ENCODE data around the gene IGSF21. TPM values are rescaled to one million over a fixed set of nuclear protein-coding genes. Genes with fewer than 3 reads are reported as not detected.

Gene IGSF21
- total RNA-seq, 1 experiment from 2014 or later = 30.5 TPM

- CTCF ChIA-PET = interaction anchor here (0.8 to 1.4 kb wide), 9 partner anchors 18 to 495 kb away, joined by 3 to 6 read pairs (median 3); no protein-coding TSS in a partner anchor
- TF ChIP-seq, protein P1, sequence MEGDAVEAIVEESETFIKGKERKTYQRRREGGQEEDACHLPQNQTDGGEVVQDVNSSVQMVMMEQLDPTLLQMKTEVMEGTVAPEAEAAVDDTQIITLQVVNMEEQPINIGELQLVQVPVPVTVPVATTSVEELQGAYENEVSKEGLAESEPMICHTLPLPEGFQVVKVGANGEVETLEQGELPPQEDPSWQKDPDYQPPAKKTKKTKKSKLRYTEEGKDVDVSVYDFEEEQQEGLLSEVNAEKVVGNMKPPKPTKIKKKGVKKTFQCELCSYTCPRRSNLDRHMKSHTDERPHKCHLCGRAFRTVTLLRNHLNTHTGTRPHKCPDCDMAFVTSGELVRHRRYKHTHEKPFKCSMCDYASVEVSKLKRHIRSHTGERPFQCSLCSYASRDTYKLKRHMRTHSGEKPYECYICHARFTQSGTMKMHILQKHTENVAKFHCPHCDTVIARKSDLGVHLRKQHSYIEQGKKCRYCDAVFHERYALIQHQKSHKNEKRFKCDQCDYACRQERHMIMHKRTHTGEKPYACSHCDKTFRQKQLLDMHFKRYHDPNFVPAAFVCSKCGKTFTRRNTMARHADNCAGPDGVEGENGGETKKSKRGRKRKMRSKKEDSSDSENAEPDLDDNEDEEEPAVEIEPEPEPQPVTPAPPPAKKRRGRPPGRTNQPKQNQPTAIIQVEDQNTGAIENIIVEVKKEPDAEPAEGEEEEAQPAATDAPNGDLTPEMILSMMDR (IDR thresholded peaks at IDR 0.05) = no peak
- no peak for TF ChIP-seq ZNF423 (CRISPR knock-in tag; IDR thresholded peaks at IDR 0.05)
- TF ChIP-seq SOX15 (CRISPR knock-in tag; IDR thresholded peaks at IDR 0.05) = no peak
- POLR2A ChIA-PET = interaction anchor here (0.6 kb wide), 1 partner anchor 130 kb away, joined by 6 read pairs; no protein-coding TSS in a partner anchor
- DNase-seq (ENCODE audit: low spot score) (no peak), ATAC-seq (no peak)
- peaks cover 38% of the 10 kb centered on the region for H3K27me3 Mint-ChIP-seq (ENCODE audit: low read depth)
- H3K4me3 Mint-ChIP-seq = no peak overlapping the region
- peaks cover 18% of the 10 kb centered on the region for H3K4me1 Mint-ChIP-seq
- H3K9me3 Mint-ChIP-seq = peaks cover 9% of the 10 kb centered on the region
- H3K27ac Mint-ChIP-seq = no peak overlapping the region
- peaks cover 15% of the 10 kb centered on the region for H3K36me3 Mint-ChIP-seq
These were observed 212.5 kb downstream of the IGSF21 start for GRCh38 chr1:18320051-18320450.

DNA sequence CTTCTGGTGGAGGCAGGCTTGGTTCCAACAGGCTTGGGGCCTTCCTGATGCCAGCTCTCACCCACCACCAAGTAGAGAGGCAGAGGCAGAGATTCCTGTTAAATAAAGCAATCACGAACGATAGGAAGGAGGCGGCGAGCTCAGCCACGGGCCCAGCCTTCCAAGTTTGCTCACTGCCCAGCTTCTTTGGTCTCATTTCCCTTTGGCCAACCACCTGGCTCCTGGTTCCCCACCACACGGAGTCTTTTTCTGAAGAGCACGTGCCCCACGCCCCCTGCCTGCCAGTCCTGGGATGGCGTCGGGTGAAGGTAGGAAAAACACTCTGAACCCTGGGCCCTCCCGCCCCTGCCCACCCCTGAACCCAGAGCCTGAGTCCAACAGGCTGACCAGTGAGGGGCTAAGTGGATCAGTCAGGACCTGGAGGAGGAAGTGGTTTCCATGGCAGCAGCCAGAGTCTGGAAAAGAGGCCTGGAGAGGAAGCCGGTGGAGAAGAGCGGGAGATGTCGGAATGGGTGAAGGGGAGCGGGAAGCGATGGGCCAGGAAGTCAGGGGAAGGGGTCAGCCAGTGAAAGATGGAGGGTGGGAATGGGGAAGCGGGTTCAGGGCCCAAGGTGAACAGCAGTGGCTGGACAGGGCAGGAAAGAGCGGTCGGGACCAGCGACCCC lies 214.9 kb downstream of the IGSF21 start:
- H3K27ac Mint-ChIP-seq = no peak overlapping the region
- ChIA-PET CTCF (interaction anchor here (0.5 to 5.3 kb wide), 27 partner anchors 9 to 461 kb away, joined by 3 to 48 read pairs (median 4); no protein-coding TSS in a partner anchor), POLR2A (interaction anchor here (0.6 kb wide), 1 partner anchor 374 kb away, joined by 6 read pairs; no protein-coding TSS in a partner anchor)
- peaks cover 9% of the 10 kb centered on the region for H3K9me3 Mint-ChIP-seq
- H3K27me3 Mint-ChIP-seq (ENCODE audit: low read depth) = peaks cover 38% of the 10 kb centered on the region
- H3K36me3 Mint-ChIP-seq = peaks cover 15% of the 10 kb centered on the region
- no peak overlapping the region for H3K4me3 Mint-ChIP-seq
- peak; percentile 67 for ATAC-seq
- peak; percentile 66 for DNase-seq (ENCODE audit: low spot score)
- peaks cover 29% of the 10 kb centered on the region for H3K4me1 Mint-ChIP-seq
- no peak for TF ChIP-seq CREM (CRISPR knock-in tag; IDR thresholded peaks at IDR 0.05)
- no peak for TF ChIP-seq TCF7 (CRISPR knock-in tag; IDR thresholded peaks at IDR 0.05; ENCODE audit: low read depth)
- TF ChIP-seq, protein P2, sequence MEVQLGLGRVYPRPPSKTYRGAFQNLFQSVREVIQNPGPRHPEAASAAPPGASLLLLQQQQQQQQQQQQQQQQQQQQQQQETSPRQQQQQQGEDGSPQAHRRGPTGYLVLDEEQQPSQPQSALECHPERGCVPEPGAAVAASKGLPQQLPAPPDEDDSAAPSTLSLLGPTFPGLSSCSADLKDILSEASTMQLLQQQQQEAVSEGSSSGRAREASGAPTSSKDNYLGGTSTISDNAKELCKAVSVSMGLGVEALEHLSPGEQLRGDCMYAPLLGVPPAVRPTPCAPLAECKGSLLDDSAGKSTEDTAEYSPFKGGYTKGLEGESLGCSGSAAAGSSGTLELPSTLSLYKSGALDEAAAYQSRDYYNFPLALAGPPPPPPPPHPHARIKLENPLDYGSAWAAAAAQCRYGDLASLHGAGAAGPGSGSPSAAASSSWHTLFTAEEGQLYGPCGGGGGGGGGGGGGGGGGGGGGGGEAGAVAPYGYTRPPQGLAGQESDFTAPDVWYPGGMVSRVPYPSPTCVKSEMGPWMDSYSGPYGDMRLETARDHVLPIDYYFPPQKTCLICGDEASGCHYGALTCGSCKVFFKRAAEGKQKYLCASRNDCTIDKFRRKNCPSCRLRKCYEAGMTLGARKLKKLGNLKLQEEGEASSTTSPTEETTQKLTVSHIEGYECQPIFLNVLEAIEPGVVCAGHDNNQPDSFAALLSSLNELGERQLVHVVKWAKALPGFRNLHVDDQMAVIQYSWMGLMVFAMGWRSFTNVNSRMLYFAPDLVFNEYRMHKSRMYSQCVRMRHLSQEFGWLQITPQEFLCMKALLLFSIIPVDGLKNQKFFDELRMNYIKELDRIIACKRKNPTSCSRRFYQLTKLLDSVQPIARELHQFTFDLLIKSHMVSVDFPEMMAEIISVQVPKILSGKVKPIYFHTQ (CRISPR knock-in tag; IDR thresholded peaks at IDR 0.05) = no peak
- no peak for TF ChIP-seq NR2C2 (CRISPR knock-in tag; IDR thresholded peaks at IDR 0.05)
- no peak for TF ChIP-seq MYBL2 (CRISPR knock-in tag; IDR thresholded peaks at IDR 0.05)
- TF ChIP-seq, protein P3, sequence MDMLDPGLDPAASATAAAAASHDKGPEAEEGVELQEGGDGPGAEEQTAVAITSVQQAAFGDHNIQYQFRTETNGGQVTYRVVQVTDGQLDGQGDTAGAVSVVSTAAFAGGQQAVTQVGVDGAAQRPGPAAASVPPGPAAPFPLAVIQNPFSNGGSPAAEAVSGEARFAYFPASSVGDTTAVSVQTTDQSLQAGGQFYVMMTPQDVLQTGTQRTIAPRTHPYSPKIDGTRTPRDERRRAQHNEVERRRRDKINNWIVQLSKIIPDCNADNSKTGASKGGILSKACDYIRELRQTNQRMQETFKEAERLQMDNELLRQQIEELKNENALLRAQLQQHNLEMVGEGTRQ (CRISPR knock-in tag; IDR thresholded peaks at IDR 0.05) = peak; percentile 79
- no peak for TF ChIP-seq JAZF1 (CRISPR knock-in tag; IDR thresholded peaks at IDR 0.05)
- no peak for TF ChIP-seq ZNF138 (CRISPR knock-in tag; conservative IDR thresholded peaks at IDR 0.05)
- no peak for TF ChIP-seq ATF3 (CRISPR knock-in tag; conservative IDR thresholded peaks at IDR 0.05)
- peak; percentile 29; the same call in 1 of the 2 replicates for TF ChIP-seq ZNF317 (CRISPR knock-in tag; IDR thresholded peaks at IDR 0.05; ENCODE audit: borderline replicate concordance, low read depth)
- TF ChIP-seq, protein P4, sequence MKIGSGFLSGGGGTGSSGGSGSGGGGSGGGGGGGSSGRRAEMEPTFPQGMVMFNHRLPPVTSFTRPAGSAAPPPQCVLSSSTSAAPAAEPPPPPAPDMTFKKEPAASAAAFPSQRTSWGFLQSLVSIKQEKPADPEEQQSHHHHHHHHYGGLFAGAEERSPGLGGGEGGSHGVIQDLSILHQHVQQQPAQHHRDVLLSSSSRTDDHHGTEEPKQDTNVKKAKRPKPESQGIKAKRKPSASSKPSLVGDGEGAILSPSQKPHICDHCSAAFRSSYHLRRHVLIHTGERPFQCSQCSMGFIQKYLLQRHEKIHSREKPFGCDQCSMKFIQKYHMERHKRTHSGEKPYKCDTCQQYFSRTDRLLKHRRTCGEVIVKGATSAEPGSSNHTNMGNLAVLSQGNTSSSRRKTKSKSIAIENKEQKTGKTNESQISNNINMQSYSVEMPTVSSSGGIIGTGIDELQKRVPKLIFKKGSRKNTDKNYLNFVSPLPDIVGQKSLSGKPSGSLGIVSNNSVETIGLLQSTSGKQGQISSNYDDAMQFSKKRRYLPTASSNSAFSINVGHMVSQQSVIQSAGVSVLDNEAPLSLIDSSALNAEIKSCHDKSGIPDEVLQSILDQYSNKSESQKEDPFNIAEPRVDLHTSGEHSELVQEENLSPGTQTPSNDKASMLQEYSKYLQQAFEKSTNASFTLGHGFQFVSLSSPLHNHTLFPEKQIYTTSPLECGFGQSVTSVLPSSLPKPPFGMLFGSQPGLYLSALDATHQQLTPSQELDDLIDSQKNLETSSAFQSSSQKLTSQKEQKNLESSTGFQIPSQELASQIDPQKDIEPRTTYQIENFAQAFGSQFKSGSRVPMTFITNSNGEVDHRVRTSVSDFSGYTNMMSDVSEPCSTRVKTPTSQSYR (CRISPR knock-in tag; IDR thresholded peaks at IDR 0.05) = peak; percentile 70; the same call in 1 of the 2 replicates
- TF ChIP-seq, protein P5, sequence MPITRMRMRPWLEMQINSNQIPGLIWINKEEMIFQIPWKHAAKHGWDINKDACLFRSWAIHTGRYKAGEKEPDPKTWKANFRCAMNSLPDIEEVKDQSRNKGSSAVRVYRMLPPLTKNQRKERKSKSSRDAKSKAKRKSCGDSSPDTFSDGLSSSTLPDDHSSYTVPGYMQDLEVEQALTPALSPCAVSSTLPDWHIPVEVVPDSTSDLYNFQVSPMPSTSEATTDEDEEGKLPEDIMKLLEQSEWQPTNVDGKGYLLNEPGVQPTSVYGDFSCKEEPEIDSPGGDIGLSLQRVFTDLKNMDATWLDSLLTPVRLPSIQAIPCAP (CRISPR knock-in tag; IDR thresholded peaks at IDR 0.05) = peak; percentile 91
- TF ChIP-seq IRF2 (CRISPR knock-in tag; IDR thresholded peaks at IDR 0.05; ENCODE audit: borderline replicate concordance, low read depth) = no peak
- TF ChIP-seq TP53 (CRISPR knock-in tag; IDR thresholded peaks at IDR 0.05) = peak; percentile 83
- TF ChIP-seq ESRRA (CRISPR knock-in tag; IDR thresholded peaks at IDR 0.05; ENCODE audit: borderline replicate concordance) = 0 out of 2 replicates have a peak, but pooled peaks have one; percentile 43
- no peak for TF ChIP-seq HMGA2 (CRISPR knock-in tag; IDR thresholded peaks at IDR 0.05)
- TF ChIP-seq FOXP4 (CRISPR knock-in tag; IDR thresholded peaks at IDR 0.05) = peak; percentile 92
- no peak for TF ChIP-seq SMAD4 (CRISPR knock-in tag; IDR thresholded peaks at IDR 0.05)
- TF ChIP-seq TEAD1 (CRISPR knock-in tag; IDR thresholded peaks at IDR 0.05) = peak; percentile 67; the same call in 1 of the 2 replicates
- no peak for TF ChIP-seq ZNF671 (CRISPR knock-in tag; IDR thresholded peaks at IDR 0.05)

All from WTC11 (cell line).